Endothelial cell (in vitro differentiated cells): ENCODE measurements around the gene RERE. TPM values are rescaled to one million over a fixed set of nuclear protein-coding genes. Genes with fewer than 3 reads are reported as not detected.
"Not testable (repeated sequence)": the region's sequence is repeated elsewhere in the genome, so short reads cannot be mapped to it uniquely, and the experiment has no call there.

Experiments
- DNase-seq: peaks from one replicate; pipeline ENCODE4 v3.0.0; 2021; ENCODE audit warnings: low spot score
- H3K27ac Mint-ChIP-seq: one replicate; pipeline ENCODE4 v1.8.0; 2021; ENCODE audit warnings: mixed read lengths, inconsistent platforms; ENCODE audit not compliant: unreplicated experiment
- H3K27me3 Mint-ChIP-seq: one replicate; pipeline ENCODE4 v1.8.0; 2021; ENCODE audit warnings: mild to moderate bottlenecking, moderate library complexity, mixed read lengths, inconsistent platforms; ENCODE audit not compliant: unreplicated experiment
- H3K36me3 Mint-ChIP-seq: one replicate; pipeline ENCODE4 v1.8.0; 2021; ENCODE audit warnings: mild to moderate bottlenecking, low read depth, mixed read lengths, inconsistent platforms; ENCODE audit not compliant: unreplicated experiment
- H3K4me1 Mint-ChIP-seq: one replicate; pipeline ENCODE4 v1.8.0; 2021; ENCODE audit warnings: mild to moderate bottlenecking, mixed read lengths, inconsistent platforms; ENCODE audit not compliant: unreplicated experiment
- H3K4me3 Mint-ChIP-seq: one replicate; pipeline ENCODE4 v1.8.0; 2021; ENCODE audit warnings: mild to moderate bottlenecking, mixed read lengths, inconsistent platforms; ENCODE audit not compliant: unreplicated experiment
- H3K9me3 Mint-ChIP-seq: one replicate; pipeline ENCODE4 v1.8.0; 2021; ENCODE audit warnings: mixed read lengths, inconsistent platforms; ENCODE audit not compliant: unreplicated experiment
- total RNA-seq: library from RNA; stranded (reverse); fragmentation: NEBNext Ultra II Directional; extraction: Animal tissue kit (Norgen Biotek cat#: 25700); gene quantifications from one replicate; pipeline ENCODE4 v1.2.1, GENCODE V29; 2021; ENCODE audit not compliant: unreplicated experiment
- TF ChIP-seq, protein P1 (sequence below): fragments of 200-600 bp; sonication (generic); IDR thresholded peaks from one replicate; pipeline ENCODE4 v1.5.0; 2021; ENCODE audit warnings: antibody characterized with exemption; ENCODE audit not compliant: unreplicated experiment

Gene RERE
- total RNA-seq, 1 donor from 2014 or later = 115 TPM

DNA sequence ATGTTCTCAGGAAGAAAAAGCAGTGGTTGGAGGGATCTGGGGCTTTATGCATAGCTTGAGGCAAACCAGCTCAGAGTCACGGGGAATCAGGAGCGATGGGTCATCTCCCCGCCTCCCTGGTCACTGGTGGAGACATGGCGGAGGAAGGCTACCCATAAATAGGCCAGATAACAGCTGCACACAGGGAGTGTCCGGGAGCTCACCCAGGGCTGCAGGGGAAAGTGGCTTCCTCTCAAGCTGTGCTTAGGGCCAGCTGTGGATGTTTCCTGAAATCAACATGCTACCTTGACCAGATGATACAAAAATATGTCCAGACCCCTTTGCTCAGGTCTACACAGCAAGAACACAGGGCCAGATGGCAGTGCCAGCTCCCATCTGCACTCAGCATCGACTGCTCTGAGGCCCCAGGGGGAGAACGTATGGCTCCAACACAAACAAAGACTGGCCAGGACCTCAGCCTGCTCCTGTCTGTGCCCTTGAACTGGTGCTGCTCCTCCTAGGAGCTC, 27.1 kb upstream of the RERE start:
- no peaks in the 10 kb centered on the region for H3K9me3 Mint-ChIP-seq
- peaks cover 2% of the 10 kb centered on the region for H3K27me3 Mint-ChIP-seq
- no peak for DNase-seq
- H3K4me3 Mint-ChIP-seq = no peak overlapping the region
- H3K4me1 Mint-ChIP-seq = peaks cover 9% of the 10 kb centered on the region
- H3K27ac Mint-ChIP-seq = no peak overlapping the region
- TF ChIP-seq, protein P1, sequence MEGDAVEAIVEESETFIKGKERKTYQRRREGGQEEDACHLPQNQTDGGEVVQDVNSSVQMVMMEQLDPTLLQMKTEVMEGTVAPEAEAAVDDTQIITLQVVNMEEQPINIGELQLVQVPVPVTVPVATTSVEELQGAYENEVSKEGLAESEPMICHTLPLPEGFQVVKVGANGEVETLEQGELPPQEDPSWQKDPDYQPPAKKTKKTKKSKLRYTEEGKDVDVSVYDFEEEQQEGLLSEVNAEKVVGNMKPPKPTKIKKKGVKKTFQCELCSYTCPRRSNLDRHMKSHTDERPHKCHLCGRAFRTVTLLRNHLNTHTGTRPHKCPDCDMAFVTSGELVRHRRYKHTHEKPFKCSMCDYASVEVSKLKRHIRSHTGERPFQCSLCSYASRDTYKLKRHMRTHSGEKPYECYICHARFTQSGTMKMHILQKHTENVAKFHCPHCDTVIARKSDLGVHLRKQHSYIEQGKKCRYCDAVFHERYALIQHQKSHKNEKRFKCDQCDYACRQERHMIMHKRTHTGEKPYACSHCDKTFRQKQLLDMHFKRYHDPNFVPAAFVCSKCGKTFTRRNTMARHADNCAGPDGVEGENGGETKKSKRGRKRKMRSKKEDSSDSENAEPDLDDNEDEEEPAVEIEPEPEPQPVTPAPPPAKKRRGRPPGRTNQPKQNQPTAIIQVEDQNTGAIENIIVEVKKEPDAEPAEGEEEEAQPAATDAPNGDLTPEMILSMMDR = no peak
- H3K36me3 Mint-ChIP-seq = peaks cover 3% of the 10 kb centered on the region

DNA sequence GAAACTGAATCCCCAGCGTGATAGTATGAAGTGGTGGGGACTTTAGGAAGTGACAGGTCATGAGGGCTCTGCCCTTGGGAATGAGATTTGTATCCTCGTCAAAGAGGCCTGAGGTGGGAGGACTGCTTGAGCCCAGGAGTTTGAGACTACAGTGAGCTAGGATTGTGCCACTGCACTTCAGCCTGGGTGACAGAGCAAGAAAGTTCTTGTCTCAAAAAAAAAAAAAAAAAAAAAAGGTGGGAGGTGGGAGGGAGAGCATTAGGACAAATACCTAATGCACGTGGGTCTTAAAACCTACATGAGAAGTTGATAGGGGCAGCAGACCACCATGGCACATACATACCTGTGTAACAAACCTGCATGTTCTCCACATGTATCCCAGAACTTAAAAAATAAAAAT, 24.0 kb upstream of the RERE start:
- DNase-seq = no peak
- H3K27me3 Mint-ChIP-seq = no peaks in the 10 kb centered on the region
- H3K36me3 Mint-ChIP-seq = peaks cover 3% of the 10 kb centered on the region
- H3K4me1 Mint-ChIP-seq = peaks cover 3% of the 10 kb centered on the region
- no peaks in the 10 kb centered on the region for H3K9me3 Mint-ChIP-seq
- no peak overlapping the region for H3K27ac Mint-ChIP-seq
- no peak overlapping the region for H3K4me3 Mint-ChIP-seq
- TF ChIP-seq, protein P1 = no peak

DNA sequence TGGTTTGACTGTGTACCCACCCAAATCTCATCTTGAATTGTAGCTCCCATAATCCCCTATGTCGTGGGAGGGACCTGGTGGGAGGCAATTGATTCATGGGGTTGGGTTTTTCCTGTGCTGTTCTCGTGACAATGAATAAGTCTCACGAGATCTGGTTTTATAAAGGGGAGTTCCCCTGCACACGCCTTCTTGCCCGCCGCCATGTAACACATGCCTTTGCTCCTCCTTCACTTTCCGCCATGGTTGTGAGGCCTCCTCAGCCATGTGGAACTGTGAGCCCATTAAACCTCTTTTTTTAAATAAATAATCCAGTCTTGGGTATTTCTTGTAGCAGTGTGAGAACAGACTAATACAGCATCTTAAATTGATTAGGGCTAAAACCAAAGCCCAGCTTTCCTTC, 22.6 kb upstream of the RERE start:
- no peaks in the 10 kb centered on the region for H3K27me3 Mint-ChIP-seq

DNA sequence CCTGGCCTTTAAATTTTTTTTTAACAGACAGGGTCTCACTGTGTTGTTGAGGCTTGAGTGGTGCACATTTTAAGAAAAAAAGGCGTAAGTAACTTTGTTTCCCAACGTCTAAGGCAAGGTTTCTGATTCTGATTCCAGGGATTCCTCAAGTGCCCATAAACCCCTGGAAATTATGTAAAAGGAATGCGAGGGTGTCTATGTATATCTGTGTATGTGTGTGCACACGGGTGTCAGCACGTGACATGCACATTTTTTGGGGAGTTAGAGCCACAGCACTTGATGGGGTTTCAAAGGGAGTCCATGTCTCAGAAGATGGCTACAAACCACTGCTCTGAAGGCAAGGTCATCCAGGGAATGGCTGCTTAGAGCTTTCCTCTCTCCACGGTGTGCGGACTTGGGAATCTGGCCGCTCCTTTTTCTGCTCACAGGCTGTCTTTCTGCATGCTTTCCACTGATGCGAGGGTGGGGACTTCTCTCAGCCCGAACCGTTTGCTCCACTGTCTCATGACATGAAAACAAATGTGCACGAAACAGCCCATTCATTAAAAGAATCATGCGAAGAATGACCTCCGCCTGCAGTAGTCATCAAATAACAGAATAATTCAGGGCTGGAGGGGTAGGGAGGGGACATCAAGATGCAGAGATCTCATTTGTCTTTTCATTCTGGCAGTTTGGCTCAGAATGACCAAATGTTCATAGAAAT, 18.7 kb upstream of the RERE start:
- no peaks in the 10 kb centered on the region for H3K27me3 Mint-ChIP-seq
- TF ChIP-seq, protein P1 = no peak

More for the DNA sequence above, 22.6 kb upstream of the RERE start:
- no peak for DNase-seq
- Mint-ChIP-seq H3K4me1 (peaks cover 3% of the 10 kb centered on the region), H3K27ac (no peak overlapping the region), H3K9me3 (no peaks in the 10 kb centered on the region), H3K4me3 (no peak overlapping the region), H3K36me3 (peaks cover 3% of the 10 kb centered on the region)
- TF ChIP-seq, protein P1 = no peak

DNA sequence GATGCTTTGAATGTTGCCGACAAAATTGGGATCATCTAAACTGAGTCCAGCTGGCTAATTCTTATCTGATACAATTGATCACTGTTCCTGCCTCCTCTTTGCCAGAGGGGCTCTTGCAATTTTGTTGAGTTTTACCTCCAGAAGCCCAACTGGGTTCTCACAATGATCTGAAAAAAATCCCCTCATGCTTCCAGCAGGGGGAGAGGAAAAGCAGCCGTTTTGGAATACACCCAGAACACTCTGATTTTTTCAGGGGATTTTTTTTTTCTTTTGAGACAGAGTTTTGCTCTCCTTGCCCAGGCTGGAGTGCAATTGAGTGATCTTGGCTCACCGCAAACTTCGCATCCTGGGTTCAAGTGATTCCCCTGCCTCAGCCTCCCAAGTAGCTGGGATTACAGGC, 13.9 kb upstream of the RERE start:
- no peak for DNase-seq
- TF ChIP-seq, protein P1 = peak; percentile 67
- H3K4me3 Mint-ChIP-seq = no peak overlapping the region
- no peaks in the 10 kb centered on the region for H3K9me3 Mint-ChIP-seq
- no peaks in the 10 kb centered on the region for H3K27me3 Mint-ChIP-seq
- no peaks in the 10 kb centered on the region for H3K36me3 Mint-ChIP-seq
- H3K27ac Mint-ChIP-seq = no peak overlapping the region
- H3K4me1 Mint-ChIP-seq = no peaks in the 10 kb centered on the region

More for the DNA sequence above, 18.7 kb upstream of the RERE start:
- Mint-ChIP-seq H3K9me3 (no peaks in the 10 kb centered on the region), H3K4me3 (no peak overlapping the region), H3K4me1 (no peaks in the 10 kb centered on the region), H3K36me3 (peaks cover 3% of the 10 kb centered on the region), H3K27ac (no peak overlapping the region)
- DNase-seq = no peak

DNA sequence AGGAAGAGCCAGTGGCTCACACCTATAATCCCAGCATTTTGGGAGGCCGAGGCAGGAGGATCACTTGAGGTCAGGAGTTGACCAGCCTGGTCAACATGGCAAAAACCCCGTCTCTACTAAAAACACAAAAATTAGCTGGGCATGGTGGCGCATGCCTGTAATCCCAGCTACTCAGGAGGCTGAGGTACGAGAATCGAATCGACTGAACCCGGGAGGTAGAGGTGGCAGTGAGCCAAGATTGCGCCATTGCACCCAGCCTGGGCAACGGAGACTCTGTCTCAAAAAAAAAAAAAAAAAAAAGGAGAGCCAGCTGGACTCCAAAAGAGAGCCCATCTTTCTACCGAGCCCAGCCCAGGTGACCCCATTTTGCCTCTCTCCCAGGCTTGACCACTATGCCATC, 13.3 kb upstream of the RERE start:
- H3K27ac Mint-ChIP-seq, H3K27me3 Mint-ChIP-seq: not testable (repeated sequence)

More for the DNA sequence above, 13.3 kb upstream of the RERE start:
- H3K4me3 Mint-ChIP-seq, DNase-seq, H3K9me3 Mint-ChIP-seq, H3K36me3 Mint-ChIP-seq, H3K4me1 Mint-ChIP-seq: not testable (repeated sequence)
